ENCODE data around the gene CYB561D2.

DNA sequence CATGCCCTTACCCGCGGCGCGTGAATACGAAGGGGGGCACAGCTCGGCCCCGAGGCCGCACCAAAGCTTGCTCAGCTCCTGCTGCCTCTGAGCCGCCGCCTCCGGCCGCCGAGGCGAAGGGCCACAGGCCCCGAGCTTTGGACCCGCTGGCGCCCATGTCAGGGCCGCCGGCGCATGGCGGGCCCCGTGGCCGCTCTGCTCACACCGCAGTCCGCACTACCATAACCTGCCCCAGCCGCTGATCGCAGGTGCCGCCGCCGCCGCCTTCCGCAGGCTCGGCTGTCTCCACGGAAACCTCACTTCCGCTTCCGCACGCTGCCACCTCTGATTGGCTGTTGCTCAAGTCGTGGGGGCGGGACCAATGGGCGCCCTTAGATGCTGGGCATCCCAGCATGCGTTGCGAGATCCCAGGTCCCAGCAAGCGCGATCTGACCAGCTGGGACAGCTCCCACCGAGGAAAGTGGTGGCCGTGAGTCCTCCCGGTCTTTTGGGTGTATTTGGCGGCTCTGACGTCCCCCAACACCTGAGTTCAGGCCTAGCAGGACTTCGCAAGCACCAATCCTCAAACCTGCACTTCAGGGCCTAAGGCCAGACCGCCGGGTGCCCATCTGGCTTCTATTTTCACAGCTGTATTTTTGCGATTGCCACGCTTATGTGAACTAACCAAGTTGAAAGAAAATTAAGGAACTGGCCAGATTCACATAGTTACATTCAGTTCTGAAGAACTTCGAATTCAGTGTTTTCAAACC, 22.5 kb upstream of the CYB561D2 start, which contains the start of gene TUSC2:
- no peak for TF ChIP-seq ZNF556 (CRISPR knock-in tag; IDR thresholded peaks at IDR 0.05; ENCODE audit: borderline replicate concordance)
- peak in 1 of 2 experiments; percentile 58; a peak in 2 of 4 replicates for TF ChIP-seq HMGXB4 (CRISPR knock-in tag; IDR thresholded peaks at IDR 0.05; ENCODE audit: borderline replicate concordance in 1 of 2, low read depth in 1 of 2)
- TF ChIP-seq YY1 (IDR thresholded peaks at IDR 0.05; ENCODE audit: insufficient read depth, insufficient replicate concordance, low read depth, low read length): peak; percentile 61
- peak; percentile 33; the same call in 1 of the 2 replicates for TF ChIP-seq ZMYM4 (CRISPR knock-in tag; IDR thresholded peaks at IDR 0.05)
- peak; percentile 10; the same call in 1 of the 2 replicates for TF ChIP-seq ETV6 (CRISPR knock-in tag; conservative IDR thresholded peaks at IDR 0.05)
- TF ChIP-seq, protein P1, sequence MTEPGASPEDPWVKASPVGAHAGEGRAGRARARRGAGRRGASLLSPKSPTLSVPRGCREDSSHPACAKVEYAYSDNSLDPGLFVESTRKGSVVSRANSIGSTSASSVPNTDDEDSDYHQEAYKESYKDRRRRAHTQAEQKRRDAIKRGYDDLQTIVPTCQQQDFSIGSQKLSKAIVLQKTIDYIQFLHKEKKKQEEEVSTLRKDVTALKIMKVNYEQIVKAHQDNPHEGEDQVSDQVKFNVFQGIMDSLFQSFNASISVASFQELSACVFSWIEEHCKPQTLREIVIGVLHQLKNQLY (CRISPR knock-in tag; IDR thresholded peaks at IDR 0.05): 0 out of 2 replicates have a peak, but pooled peaks have one; percentile 32
- no peak for TF ChIP-seq PRDM10 (CRISPR knock-in tag; IDR thresholded peaks at IDR 0.05; ENCODE audit: low read depth)
- TF ChIP-seq, protein P2, sequence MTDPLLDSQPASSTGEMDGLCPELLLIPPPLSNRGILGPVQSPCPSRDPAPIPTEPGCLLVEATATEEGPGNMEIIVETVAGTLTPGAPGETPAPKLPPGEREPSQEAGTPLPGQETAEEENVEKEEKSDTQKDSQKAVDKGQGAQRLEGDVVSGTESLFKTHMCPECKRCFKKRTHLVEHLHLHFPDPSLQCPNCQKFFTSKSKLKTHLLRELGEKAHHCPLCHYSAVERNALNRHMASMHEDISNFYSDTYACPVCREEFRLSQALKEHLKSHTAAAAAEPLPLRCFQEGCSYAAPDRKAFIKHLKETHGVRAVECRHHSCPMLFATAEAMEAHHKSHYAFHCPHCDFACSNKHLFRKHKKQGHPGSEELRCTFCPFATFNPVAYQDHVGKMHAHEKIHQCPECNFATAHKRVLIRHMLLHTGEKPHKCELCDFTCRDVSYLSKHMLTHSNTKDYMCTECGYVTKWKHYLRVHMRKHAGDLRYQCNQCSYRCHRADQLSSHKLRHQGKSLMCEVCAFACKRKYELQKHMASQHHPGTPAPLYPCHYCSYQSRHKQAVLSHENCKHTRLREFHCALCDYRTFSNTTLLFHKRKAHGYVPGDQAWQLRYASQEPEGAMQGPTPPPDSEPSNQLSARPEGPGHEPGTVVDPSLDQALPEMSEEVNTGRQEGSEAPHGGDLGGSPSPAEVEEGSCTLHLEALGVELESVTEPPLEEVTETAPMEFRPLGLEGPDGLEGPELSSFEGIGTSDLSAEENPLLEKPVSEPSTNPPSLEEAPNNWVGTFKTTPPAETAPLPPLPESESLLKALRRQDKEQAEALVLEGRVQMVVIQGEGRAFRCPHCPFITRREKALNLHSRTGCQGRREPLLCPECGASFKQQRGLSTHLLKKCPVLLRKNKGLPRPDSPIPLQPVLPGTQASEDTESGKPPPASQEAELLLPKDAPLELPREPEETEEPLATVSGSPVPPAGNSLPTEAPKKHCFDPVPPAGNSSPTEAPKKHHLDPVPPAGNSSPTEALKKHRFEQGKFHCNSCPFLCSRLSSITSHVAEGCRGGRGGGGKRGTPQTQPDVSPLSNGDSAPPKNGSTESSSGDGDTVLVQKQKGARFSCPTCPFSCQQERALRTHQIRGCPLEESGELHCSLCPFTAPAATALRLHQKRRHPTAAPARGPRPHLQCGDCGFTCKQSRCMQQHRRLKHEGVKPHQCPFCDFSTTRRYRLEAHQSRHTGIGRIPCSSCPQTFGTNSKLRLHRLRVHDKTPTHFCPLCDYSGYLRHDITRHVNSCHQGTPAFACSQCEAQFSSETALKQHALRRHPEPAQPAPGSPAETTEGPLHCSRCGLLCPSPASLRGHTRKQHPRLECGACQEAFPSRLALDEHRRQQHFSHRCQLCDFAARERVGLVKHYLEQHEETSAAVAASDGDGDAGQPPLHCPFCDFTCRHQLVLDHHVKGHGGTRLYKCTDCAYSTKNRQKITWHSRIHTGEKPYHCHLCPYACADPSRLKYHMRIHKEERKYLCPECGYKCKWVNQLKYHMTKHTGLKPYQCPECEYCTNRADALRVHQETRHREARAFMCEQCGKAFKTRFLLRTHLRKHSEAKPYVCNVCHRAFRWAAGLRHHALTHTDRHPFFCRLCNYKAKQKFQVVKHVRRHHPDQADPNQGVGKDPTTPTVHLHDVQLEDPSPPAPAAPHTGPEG (CRISPR knock-in tag; IDR thresholded peaks at IDR 0.05): no peak
- TF ChIP-seq NFE2L1 (CRISPR knock-in tag; IDR thresholded peaks at IDR 0.05; ENCODE audit: borderline replicate concordance): no peak
- TF ChIP-seq ZNF670 (CRISPR knock-in tag; IDR thresholded peaks at IDR 0.05; ENCODE audit: borderline replicate concordance): no peak
- TF ChIP-seq POLR2AphosphoS5 (IDR thresholded peaks at IDR 0.05; ENCODE audit: low read depth, low read length): peak; percentile 87
- TF ChIP-seq, protein P3, sequence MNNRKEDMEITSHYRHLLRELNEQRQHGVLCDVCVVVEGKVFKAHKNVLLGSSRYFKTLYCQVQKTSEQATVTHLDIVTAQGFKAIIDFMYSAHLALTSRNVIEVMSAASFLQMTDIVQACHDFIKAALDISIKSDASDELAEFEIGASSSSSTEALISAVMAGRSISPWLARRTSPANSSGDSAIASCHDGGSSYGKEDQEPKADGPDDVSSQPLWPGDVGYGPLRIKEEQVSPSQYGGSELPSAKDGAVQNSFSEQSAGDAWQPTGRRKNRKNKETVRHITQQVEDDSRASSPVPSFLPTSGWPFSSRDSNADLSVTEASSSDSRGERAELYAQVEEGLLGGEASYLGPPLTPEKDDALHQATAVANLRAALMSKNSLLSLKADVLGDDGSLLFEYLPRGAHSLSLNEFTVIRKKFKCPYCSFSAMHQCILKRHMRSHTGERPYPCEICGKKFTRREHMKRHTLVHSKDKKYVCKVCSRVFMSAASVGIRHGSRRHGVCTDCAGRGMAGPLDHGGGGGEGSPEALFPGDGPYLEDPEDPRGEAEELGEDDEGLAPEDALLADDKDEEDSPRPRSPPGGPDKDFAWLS (CRISPR knock-in tag; IDR thresholded peaks at IDR 0.05; ENCODE audit: borderline replicate concordance): no peak
- no peak for TF ChIP-seq TCF7 (IDR thresholded peaks at IDR 0.05; ENCODE audit: low read depth)
- TF ChIP-seq, protein P4, sequence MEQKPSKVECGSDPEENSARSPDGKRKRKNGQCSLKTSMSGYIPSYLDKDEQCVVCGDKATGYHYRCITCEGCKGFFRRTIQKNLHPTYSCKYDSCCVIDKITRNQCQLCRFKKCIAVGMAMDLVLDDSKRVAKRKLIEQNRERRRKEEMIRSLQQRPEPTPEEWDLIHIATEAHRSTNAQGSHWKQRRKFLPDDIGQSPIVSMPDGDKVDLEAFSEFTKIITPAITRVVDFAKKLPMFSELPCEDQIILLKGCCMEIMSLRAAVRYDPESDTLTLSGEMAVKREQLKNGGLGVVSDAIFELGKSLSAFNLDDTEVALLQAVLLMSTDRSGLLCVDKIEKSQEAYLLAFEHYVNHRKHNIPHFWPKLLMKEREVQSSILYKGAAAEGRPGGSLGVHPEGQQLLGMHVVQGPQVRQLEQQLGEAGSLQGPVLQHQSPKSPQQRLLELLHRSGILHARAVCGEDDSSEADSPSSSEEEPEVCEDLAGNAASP (CRISPR knock-in tag; IDR thresholded peaks at IDR 0.05; ENCODE audit: borderline replicate concordance): peak; percentile 45
